ENCODE measurements around the gene GNL1.

DNA sequence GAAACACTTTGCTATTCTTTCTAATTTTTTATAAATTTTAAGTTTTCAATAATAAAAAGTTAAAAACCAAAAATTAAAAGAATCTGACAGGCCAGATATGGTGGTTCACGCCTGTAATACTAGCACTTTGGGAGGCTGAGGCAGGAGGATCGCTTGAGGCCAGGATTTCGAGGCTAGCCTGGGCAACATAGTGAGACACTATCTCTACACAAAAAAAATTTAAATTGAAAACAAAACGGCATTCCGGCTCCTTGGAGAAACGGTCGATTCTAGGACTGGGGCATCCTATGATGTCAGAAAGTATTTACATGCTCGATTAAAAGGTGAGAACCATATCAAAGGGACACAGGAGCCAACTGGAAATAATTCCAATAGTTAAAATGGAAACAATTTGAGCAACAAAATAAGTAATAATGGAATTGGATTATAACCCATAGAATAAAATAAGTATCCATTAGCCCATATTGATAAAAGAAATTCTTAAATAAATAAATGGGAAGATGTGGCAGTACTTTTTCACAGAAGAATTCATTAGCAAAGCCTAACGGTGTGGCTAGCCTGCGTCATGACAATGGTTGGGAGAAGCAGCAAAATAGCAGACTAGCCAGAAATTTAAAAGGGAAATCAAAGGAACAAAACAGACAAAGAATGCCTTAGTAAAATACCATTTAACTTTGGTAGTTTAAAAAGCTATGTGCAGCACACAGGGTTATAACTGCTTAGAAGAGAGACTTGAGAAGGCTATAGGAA, 45.7 kb downstream of the GNL1 start:
- TF ChIP-seq POLR2AphosphoS5 (IDR thresholded peaks at IDR 0.05; ENCODE audit: borderline replicate concordance, low read depth, low read length) (no peak), EZH2 (IDR thresholded peaks at IDR 0.05) (no peak)

All from SK-N-MC (cell line).